Dedifferentiated amniotic fluid mesenchymal stem cell (primary cell): ENCODE data around the gene ADAM23.

Source experiments
- DNase-seq: peaks from one replicate; pipeline ENCODE4 v3.0.0-alpha.2; 2016; ENCODE audit errors: extremely low spot score

Gene ADAM23

DNA sequence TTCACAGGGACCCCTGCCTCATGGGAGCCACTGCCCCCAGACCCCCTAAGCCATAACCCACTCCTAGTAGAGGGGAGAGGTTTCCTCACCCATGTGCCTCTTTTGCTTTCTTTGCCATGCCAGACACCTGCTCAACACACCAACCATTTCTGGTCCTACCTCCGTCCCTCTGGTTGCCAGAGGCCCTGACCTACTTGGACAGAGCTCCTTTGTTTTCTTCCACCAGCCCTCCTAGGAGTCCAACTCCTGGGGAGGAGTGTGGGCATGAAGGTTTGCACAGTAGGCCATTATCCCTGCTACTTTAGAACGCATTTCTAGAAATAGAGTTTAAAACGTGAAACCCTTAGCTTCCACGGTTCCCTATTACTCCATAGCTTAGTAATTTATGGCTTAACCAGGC, 122.3 kb downstream of the ADAM23 start:
- DNase-seq: no peak

GRCh38 chr2:206569470-206569869, 126.1 kb downstream of the ADAM23 start:
- DNase-seq: no peak

- DNase-seq: no peak
Observed at GRCh38 chr2:206570199-206570598, 126.9 kb downstream of the ADAM23 start.

DNA sequence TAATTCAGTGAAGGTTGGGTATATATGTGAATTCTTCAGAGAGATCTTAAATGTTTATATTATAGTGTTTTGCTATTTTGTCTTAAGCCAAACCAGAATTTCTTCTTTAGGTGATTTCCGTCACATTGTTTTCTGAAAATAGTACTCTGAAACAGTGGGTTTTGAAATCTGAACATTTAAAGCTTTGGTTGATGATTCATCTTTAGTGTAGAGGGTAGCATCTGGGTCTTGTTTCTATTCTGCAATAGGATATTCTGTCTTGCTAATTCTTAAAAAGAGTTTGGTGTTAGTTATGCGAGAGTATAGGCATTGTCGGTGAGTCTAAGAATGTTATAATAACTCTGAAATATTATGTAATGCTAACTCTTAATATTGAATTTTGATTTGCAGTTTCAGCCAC, 129.4 kb downstream of the ADAM23 start:
- DNase-seq: no peak

DNA sequence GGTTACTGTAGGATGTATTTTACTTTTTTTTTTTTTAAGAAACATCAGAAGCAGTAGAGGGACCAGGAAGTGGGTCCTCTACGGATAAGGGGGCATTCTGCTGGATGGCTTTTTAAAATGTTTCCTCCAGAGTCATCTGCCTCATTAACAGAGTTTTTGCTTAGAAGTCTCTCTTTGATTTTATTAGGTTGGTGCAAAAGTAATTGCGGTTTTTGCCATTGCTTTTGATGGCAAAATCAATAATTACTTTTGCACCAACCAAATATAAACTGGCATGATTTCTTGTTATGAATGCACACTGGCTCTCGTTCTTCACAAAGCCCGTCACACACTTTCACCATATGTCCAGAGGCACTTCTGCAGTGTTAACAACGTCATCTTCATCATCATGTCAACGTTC, 130.5 kb downstream of the ADAM23 start:
- no peak for DNase-seq

DNA sequence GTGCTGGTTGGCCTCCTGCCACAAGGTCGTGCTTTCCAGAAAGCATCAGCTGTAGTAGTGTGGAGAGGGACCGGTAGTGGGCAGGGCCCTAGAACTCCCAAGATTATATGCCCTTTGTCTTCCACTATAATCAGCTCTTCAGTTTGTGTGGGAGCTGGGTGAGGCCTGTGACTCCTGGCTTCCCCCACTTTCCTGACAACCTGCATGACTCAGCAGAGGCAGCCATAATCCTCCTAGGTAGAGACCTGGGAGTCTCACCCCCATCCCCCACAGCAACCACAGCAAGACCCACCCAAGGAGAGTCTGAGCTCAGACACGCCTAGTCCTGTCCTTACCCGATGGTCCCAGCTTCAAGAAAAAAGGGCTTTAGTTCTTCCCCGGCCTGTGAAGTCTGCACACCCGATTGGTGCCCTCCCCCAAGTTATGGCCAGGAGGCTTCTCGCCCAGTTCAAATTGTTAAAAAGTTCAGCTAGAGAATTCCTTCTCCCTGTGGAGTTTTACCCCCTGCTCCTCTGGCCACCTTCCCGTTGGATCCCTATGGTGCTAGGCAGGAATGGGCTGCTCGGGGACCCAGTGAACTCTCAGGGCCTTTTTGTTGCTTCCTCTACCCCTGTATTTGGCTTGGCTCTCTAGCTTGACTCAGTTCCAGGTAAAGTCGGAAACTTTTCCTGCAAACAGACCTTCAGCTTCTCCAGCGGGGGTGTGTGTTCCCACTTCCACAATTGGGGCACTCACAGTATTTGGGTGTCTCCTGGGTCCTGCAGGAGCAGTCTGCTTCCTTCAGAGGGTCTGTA, 141.2 kb downstream of the ADAM23 start:
- no peak for DNase-seq

- no peak for DNase-seq
Observed at GRCh38 chr2:206585335-206585734, 142.0 kb downstream of the ADAM23 start.

GRCh38 chr2:206586609-206587008, 143.3 kb downstream of the ADAM23 start:
- DNase-seq: no peak

DNA sequence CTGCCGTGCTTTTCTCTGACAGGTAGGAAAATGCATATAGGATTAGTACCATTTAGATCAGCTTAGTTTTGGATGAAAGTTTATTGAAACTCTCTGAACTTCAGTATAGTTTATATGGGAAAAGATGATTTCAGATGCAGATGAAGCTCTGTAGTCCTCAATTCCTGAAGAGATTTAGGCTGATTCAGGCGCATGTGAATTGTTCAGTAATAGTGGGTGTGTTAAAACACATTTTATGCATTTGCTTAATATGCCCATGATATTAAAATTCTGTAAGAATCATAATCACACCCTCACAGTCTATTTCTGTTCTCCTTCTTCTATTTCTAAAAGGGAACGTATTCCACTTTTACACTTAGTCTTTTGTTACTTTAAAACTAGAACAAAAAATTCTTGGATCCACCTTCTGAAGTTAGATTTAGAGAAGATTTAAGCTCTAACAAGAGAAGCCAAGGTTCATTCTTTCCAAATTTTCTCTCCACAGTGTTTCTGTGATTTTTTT, 154.4 kb downstream of the ADAM23 start:
- DNase-seq: no peak

DNA sequence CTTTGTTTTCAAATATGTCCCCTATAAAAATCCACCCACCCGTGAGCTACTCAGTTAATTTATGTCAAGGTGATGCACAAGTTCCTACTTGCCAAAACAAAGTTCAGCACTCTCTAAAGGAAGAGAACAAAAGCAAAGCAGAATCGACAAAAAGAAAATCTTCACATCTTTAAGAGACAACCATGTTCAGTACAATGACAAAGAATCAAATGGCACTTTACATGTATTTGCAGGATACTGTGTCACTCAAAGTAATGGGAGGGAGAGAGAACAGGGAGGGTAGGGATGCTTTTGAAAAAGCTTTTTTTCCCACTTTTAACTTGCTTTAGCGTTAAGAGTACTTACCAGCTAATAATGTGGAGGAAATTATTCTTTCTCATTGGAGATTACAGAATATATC, 159.9 kb downstream of the ADAM23 start:
- no peak for DNase-seq

GRCh38 chr2:206610451-206610850, 167.1 kb downstream of the ADAM23 start:
- no peak for DNase-seq

GRCh38 chr2:206611191-206611590, 167.9 kb downstream of the ADAM23 start:
- DNase-seq: no peak

DNA sequence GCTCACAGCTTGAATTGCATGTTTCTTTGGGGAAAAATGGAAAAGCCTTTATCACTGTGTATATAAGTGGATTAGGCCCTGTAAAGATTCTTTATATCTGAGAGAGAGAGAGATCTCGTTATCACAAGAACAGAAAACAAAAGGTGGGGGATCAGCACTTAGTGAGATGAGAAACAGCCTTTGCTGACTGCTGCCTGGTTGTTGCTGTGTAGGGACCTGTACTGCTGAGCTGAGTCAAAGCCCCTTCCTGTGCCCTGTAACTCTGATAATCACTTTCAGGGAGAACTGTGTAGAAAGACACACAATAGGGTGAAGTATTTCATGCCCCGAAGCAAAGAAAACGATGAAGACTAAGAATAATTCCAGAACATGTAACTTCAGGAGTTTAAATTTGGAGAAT, 168.4 kb downstream of the ADAM23 start:
- no peak for DNase-seq

GRCh38 chr2:206614811-206615210, 171.5 kb downstream of the ADAM23 start:
- DNase-seq: no peak

- DNase-seq: no peak
Observed at GRCh38 chr2:206615417-206616089, 172.2 kb downstream of the ADAM23 start.

- DNase-seq: no peak
Observed at GRCh38 chr2:206616151-206616550, 172.8 kb downstream of the ADAM23 start.

GRCh38 chr2:206619011-206619410, 175.7 kb downstream of the ADAM23 start:
- no peak for DNase-seq

DNA sequence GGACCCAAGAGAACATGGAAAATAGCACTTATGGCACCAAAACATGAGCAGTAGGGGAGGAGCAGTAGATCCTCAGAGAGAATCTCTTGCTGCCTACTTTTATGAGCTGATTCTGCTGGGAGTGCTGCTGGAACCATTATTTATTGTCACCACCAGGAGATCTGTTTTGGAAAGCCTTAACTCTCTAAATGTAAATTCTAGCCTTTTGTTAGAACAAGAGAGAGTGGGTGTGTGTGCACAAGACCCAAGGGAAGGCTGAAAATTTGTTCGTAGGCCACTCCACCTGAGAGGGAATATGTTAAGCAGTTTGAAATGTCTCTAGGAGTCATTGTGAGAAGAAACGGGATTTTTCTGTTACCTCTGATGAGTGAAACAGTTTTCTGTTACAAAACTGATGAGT, 182.8 kb downstream of the ADAM23 start:
- DNase-seq: no peak

- DNase-seq: no peak
Observed at GRCh38 chr2:206627632-206628031, 184.3 kb downstream of the ADAM23 start.

GRCh38 chr2:206631340-206631739, 188.0 kb downstream of the ADAM23 start:
- no peak for DNase-seq

GRCh38 chr2:206635015-206635414, 191.7 kb downstream of the ADAM23 start:
- no peak for DNase-seq

DNA sequence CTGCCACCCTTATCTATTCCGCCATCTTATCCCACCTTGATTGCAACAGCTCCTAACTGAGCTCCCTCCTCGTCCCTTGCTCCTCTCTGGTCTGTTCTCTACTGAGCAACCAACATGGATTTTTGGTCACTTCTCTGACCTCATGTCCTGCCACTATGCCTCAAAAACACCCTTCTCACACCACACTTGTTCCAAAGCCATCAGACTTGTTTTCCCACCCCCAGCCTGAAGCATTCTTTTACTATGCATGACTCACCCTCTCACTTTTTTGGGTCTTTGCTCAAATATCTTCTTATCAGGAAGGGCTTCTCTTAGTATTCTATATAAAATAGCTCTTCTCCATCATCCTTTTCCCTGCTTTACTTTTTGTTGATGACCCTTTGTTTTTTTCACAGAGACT, 196.3 kb downstream of the ADAM23 start:
- DNase-seq: no peak

DNA sequence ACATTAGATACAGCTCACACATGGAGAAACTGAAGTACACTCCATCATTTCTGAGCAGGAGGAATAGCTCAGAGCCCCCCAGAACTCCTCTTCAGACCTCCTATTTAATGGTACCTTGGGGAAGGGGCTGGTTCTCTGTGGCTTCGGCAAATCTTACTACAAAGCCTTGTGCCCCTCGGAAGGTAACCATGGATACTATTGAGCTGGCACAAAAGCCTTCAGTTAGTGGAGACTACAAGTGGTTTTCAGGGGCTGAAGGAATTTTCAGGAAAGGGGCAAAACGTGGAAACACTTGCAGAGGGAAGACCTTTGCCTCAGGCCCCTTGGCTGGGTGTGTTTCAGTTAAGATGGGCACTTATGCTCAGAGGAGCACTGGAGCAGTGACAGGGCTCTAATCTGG, 197.9 kb downstream of the ADAM23 start:
- DNase-seq: no peak
